BLaER1 treated with 17β-estradiol and CSF1 and Interleukin-3, amounts not matched to agents 10 nM and 100 nM (cell line): ENCODE measurements around the gene PDGFRB.

Experiments
- H3K27ac ChIP-seq, 11 experiments: shearing (Covaris generic); formaldehyde crosslinking; 2 replicates each; pipeline ENCODE4 v1.8.1; 2022
- H3K27me3 ChIP-seq, 11 experiments: shearing (Covaris generic); formaldehyde crosslinking; 2 replicates each; pipeline ENCODE4 v1.8.1; 2022
- H3K36me3 ChIP-seq, 11 experiments: shearing (Covaris generic); formaldehyde crosslinking; 2 replicates each; pipeline ENCODE4 v1.8.1; 2022
- H3K4me1 ChIP-seq, 10 experiments: shearing (Covaris generic); formaldehyde crosslinking; 2 replicates each; pipeline ENCODE4 v1.8.1; 2022
- H3K4me2 ChIP-seq, 11 experiments: shearing (Covaris generic); formaldehyde crosslinking; 2 replicates each; pipeline ENCODE4 v1.8.1; 2022
- H3K4me3 ChIP-seq, 10 experiments: shearing (Covaris generic); formaldehyde crosslinking; 2 replicates each; pipeline ENCODE4 v1.8.1; 2022
- H3K9ac ChIP-seq, 11 experiments: shearing (Covaris generic); formaldehyde crosslinking; 2 replicates each; pipeline ENCODE4 v1.8.1; 2022
- H3K9me3 ChIP-seq, 11 experiments: shearing (Covaris generic); formaldehyde crosslinking; replicated peaks in 1 of 11; 2 replicates each; pipeline ENCODE4 v1.8.1; 2022
- H4K20me1 ChIP-seq, 11 experiments: shearing (Covaris generic); formaldehyde crosslinking; 2 replicates each; pipeline ENCODE4 v1.8.1; 2022
- Cebpa-rat ChIP-seq, 11 experiments: shearing (Covaris generic); IDR thresholded peaks; 2 replicates each; pipeline ENCODE4 v1.8.1; 2022

Gene PDGFRB

DNA sequence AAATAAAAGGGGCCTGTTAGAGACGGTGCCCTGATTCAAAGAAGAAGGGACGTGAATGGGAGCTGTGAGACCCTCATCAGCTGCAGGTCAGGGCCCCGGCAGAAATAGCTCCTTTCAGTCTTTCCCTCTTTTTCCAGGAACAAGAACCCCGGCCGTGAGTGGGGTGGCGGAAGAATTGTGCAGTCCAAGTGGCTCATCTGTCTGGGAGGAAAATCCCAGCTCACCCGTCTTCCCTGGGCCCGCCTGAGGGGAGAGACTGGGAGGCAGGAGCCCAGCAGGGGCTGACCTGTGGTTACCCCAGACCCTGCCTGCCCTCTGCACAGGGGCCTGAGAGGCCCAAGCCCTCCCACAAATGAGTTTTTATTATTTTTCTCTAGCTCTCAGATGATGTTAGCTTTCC, 44.5 kb downstream of the PDGFRB start:
- Histone ChIP-seq H3K4me3 (no peak overlapping the region), H3K36me3 (peaks cover 0 to 24% (median 19%) of the 10 kb centered on the region in 11 experiments; a peak in 15 of 22 replicates), H3K9ac (0 out of 22 replicates have a peak overlapping the region, but pooled peaks of 1 of the 11 experiments have one; percentile 25), H3K4me1 (peaks cover 54 to 93% (median 69%) of the 10 kb centered on the region in 10 experiments), H4K20me1 (no peaks in the 10 kb centered on the region), H3K27ac (0 out of 22 replicates have a peak overlapping the region, but pooled peaks of 4 of the 11 experiments have one; percentile 2 to 22 (median 12)), H3K4me2 (peak overlapping the region in 3 of 11 experiments; percentile 20 to 80 (median 66); a peak in 3 of 22 replicates), H3K9me3 (no peaks in the 10 kb centered on the region), H3K27me3 (no peaks in the 10 kb centered on the region)
- no peak for TF ChIP-seq Cebpa-rat (IDR thresholded peaks at IDR 0.05)

DNA sequence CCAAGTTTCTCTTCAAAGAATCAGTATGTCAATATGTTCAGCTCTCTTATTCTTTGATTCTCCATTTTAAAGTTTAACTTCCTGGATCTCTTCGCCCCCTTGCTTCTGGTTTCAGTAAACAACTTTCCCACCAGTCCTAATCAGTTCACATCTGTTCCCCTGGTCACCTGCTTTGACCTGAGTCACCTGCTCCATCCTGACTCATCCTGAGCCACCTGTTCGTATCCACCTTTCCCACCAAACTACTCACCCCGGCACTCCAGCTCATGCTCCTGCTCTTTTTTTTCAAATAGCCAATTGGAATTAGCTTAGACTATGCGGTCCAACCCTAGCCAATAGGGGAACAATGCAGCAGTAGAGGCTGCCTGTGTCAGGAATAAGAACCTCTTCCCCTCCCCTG, 45.7 kb downstream of the PDGFRB start:
- no peak overlapping the region for H3K27ac ChIP-seq
- peaks cover 55 to 89% (median 68%) of the 10 kb centered on the region in 10 experiments for H3K4me1 ChIP-seq
- H3K27me3 ChIP-seq, result no peaks in the 10 kb centered on the region
- no peak overlapping the region for H3K4me3 ChIP-seq
- no peaks in the 10 kb centered on the region for H4K20me1 ChIP-seq
- TF ChIP-seq Cebpa-rat (IDR thresholded peaks at IDR 0.05), result no peak
- peak overlapping the region in 2 of 11 experiments; percentile 89; a peak in 2 of 22 replicates for H3K4me2 ChIP-seq
- no peaks in the 10 kb centered on the region for H3K9me3 ChIP-seq
- H3K9ac ChIP-seq, result no peak overlapping the region
- peaks cover 0 to 12% (median 8%) of the 10 kb centered on the region in 11 experiments; a peak in 11 of 22 replicates for H3K36me3 ChIP-seq

DNA sequence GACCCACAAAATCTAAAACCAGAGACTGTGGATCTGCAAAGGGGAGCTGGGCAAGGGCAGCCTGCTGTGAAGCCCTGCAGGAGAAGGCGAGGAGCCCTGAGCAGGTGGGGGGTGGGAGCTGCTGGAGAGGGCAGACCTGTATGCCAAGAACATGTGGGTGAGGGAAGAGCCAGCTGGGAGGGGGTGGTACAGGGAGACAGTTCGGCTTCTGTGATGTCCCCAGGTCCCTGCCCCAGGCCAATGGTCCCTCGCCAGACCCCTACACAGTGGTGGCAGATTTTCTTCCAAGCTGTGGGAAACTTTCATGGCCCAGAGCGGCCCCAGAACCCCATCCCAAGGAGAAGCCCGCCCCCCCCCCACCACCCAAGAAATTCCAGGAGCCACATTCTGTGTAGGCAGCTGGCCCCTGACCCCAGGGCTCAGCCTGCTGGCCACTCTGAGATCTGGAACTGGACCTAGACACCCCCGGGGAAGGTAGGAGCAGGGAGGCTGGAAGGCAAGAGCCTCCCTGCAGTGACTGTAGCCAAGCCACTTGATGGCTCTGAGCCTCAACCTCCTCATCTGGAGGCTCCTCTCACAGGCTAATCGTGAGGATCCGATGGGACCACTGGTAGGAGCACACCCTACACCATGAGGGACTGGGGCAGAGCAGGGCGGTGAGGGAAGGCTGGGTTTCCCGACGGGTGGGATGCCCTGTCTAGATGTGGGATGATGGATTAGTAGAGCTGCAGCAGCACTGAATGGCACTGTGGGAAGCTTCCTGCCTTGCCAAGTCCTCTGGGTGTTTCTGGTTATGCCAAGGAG, 46.7 kb downstream of the PDGFRB start:
- H3K9me3 ChIP-seq, result no peaks in the 10 kb centered on the region
- H4K20me1 ChIP-seq, result no peaks in the 10 kb centered on the region
- H3K4me2 ChIP-seq, result peak overlapping the region in 5 of 11 experiments; percentile 56 to 89 (median 78); a peak in 11 of 22 replicates
- peaks cover 0 to 2% (median 0%) of the 10 kb centered on the region in 11 experiments; a peak in 6 of 22 replicates for H3K36me3 ChIP-seq
- no peak overlapping the region for H3K4me3 ChIP-seq
- peak overlapping the region in 4 of 11 experiments; percentile 11 to 49 (median 28); a peak in 4 of 22 replicates for H3K27ac ChIP-seq
- TF ChIP-seq Cebpa-rat (IDR thresholded peaks at IDR 0.05), result no peak
- no peaks in the 10 kb centered on the region for H3K27me3 ChIP-seq
- H3K4me1 ChIP-seq, result peaks cover 45 to 90% (median 58%) of the 10 kb centered on the region in 10 experiments
- 0 out of 22 replicates have a peak overlapping the region, but pooled peaks of 1 of the 11 experiments have one; percentile 60 for H3K9ac ChIP-seq

DNA sequence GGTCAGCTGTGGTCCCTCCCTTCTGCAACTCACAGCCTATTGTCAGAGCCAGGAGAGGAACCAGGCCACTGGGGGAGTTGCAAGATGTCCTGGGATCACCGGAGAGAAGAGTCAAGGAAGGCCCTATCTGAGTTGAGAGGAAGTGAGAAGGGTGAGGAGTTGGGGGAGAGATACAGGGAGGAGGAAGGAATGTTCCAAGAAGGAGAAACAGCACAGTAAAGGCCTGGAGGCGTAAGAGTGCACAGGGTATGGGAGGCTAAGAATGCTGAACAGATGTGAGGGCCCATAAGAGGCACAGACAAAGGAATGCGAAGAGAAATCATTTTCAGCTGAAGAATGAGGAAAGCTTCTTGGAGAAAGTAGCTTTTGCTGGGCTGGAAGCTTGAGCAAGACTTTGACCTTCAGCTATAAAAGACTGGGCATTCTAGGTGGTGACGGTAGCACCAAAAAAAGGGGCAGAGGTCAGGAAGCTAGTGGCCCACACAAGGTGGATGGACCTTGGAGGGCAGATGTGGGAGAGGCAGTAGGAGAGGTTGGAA, 47.7 kb downstream of the PDGFRB start:
- Histone ChIP-seq H3K27me3 (no peaks in the 10 kb centered on the region), H3K9me3 (no peaks in the 10 kb centered on the region), H3K9ac (peak overlapping the region in 1 of 11 experiments; percentile 60; a peak in 1 of 22 replicates), H3K4me2 (peak overlapping the region in 8 of 11 experiments; percentile 1 to 89 (median 67); a peak in 13 of 22 replicates), H4K20me1 (no peaks in the 10 kb centered on the region), H3K27ac (peak overlapping the region in 3 of 11 experiments; percentile 11 to 49 (median 20); a peak in 4 of 22 replicates), H3K4me1 (peaks cover 36 to 90% (median 56%) of the 10 kb centered on the region in 10 experiments), H3K36me3 (no peaks in the 10 kb centered on the region), H3K4me3 (no peak overlapping the region)
- no peak for TF ChIP-seq Cebpa-rat (IDR thresholded peaks at IDR 0.05)

DNA sequence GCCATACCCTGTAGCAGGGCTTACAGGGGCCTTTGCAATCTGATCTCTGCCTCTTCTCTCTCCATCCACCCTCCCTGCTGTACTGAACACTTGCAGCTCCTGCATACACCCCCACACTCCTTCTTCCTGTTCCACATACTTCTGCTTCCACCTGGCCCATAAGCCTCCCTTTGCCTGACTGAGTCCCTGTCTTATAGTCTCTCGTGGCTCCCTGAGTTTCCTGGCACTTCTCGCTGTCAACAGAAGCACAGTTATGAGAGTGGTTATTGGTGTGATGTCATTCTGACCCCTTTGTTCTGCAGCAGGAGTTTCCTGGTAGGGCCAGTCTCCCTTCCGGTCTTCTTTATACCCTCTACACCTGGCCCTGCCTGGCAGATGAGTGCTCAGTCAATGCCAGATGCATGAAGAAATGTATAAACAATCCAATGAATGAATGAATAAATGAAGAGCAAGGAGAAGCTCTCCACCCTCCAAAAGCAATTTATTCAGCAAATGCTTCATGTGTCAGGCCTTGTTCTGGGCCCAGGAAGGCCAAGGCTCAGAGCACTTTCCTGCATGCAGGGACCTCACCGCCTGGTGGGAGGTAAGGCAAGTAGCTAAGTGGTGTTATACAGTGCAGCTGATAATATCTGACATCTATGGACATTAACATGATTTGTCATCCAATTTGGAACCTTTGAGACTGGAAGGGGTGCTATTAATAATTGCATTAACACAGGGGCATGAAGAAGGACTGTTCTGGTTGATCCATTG, 48.8 kb downstream of the PDGFRB start:
- peaks cover 25 to 90% (median 49%) of the 10 kb centered on the region in 10 experiments for H3K4me1 ChIP-seq
- peak overlapping the region in 3 of 11 experiments; percentile 13 to 45 (median 22); a peak in 5 of 22 replicates for H3K27ac ChIP-seq
- H3K36me3 ChIP-seq, result no peaks in the 10 kb centered on the region
- no peaks in the 10 kb centered on the region for H3K9me3 ChIP-seq
- H3K9ac ChIP-seq, result no peak overlapping the region; a peak in 1 of 22 replicates
- H4K20me1 ChIP-seq, result no peaks in the 10 kb centered on the region
- peak overlapping the region; percentile 36 to 89 (median 57) for H3K4me2 ChIP-seq
- no peaks in the 10 kb centered on the region for H3K27me3 ChIP-seq
- H3K4me3 ChIP-seq, result no peak overlapping the region
- no peak for TF ChIP-seq Cebpa-rat (IDR thresholded peaks at IDR 0.05)

DNA sequence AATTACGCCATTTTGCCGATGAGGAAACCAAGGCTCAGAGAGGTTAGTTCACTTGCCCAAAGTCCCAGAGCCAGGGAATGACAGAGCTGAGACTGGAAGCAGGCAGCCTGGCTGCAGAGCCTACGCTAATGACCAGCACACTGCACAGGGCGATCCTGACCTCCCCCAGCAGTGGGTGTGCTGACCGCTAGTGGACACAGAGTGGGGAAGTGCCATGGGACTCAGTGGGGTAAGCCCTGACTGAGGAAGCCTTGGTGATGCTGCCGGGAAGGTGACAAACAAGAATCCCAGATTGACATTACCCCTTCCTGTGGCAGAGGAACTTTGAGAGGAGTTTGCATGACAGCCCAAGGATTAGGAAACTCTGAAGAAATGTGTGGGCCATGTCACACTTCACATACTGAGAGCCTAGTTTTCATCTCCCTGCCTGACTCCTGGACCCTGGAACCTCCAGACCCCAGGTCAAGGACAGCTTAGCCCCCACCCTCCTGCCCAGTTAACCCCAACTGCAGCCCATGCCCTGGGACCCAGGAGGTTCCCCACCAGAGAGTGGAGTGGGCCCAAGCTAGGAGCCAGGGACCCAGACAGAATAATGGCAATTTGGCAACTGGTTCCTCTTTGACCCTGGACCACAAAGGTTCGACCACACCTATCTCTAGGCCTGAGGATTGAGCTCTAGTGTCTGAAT, 49.6 kb downstream of the PDGFRB start:
- Histone ChIP-seq H3K4me1 (peaks cover 20 to 90% (median 46%) of the 10 kb centered on the region in 10 experiments), H3K4me2 (peak overlapping the region; percentile 36 to 89 (median 57)), H3K27me3 (no peaks in the 10 kb centered on the region), H3K9ac (peak overlapping the region in 1 of 11 experiments; percentile 34; a peak in 1 of 22 replicates), H3K36me3 (no peaks in the 10 kb centered on the region), H4K20me1 (no peaks in the 10 kb centered on the region), H3K27ac (peak overlapping the region in 4 of 11 experiments; percentile 13 to 45 (median 19); a peak in 6 of 22 replicates), H3K9me3 (no peaks in the 10 kb centered on the region), H3K4me3 (no peak overlapping the region)
- TF ChIP-seq Cebpa-rat (IDR thresholded peaks at IDR 0.05), result no peak

DNA sequence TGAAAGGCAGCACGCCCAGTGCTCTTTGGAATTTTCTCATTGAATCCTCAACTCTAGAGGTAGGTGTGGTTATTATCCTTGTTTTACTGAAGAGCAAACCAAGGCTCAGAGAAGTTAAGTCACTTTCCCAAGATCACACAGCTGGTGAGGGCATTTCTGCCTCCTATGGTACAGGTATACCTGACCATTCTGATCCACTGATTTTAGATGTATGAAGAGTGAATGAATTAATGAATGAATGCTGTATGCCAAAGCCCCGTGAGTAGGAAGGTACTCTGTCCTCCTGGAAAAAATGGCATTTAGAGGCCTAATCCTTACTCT, 51.1 kb downstream of the PDGFRB start:
- no peaks in the 10 kb centered on the region for H4K20me1 ChIP-seq
- no peaks in the 10 kb centered on the region for H3K9me3 ChIP-seq
- TF ChIP-seq Cebpa-rat (IDR thresholded peaks at IDR 0.05), result no peak
- H3K4me2 ChIP-seq, result peak overlapping the region in 2 of 11 experiments; percentile 73 to 84; a peak in 4 of 22 replicates
- H3K27me3 ChIP-seq, result no peaks in the 10 kb centered on the region
- H3K36me3 ChIP-seq, result no peaks in the 10 kb centered on the region
- H3K4me3 ChIP-seq, result no peak overlapping the region
- H3K27ac ChIP-seq, result peak overlapping the region in 2 of 11 experiments; percentile 62 to 63; a peak in 2 of 22 replicates
- peaks cover 20 to 85% (median 43%) of the 10 kb centered on the region in 10 experiments for H3K4me1 ChIP-seq
- H3K9ac ChIP-seq, result no peak overlapping the region
